H1 (cell line): ENCODE measurements around the gene SUCLG2. TPM values are rescaled to one million over a fixed set of nuclear protein-coding genes. Genes with fewer than 3 reads are reported as not detected.

Experiments
- KDM1A ChIP-seq: fragments of 200-600, 300-600 bp; sonication (generic); IDR thresholded peaks from 2 replicates; pipeline ENCODE4 v1.7.1; 2016; ENCODE audit warnings: mild to moderate bottlenecking, low read length, borderline replicate concordance
- polyA plus RNA-seq, 7 experiments: library from polyadenylated mRNA; depleted of rRNA in 3 of 7; stranded (reverse) in 5 of 7; unstranded in 2 of 7; fragments of >200 nt in 5 of 7; fragments of 200-250 nt in 2 of 7; gene quantifications; 1 replicate in 5 of 7; 2 replicates in 1 of 7; 4 replicates in 1 of 7; pipeline versions ENCODE4 v1.2.1 to v1.2.3, GENCODE V29; 2011 to 2013; ENCODE audit warnings: missing spikeins in 2 of 7, mixed read lengths in 2 of 7
- total RNA-seq: library from RNA; stranded (reverse); fragmentation: NEBNext Ultra II Directional; extraction: Animal tissue kit (Norgen Biotek cat#: 25700); gene quantifications from 2 replicates; pipeline ENCODE4 v1.2.1, GENCODE V29; 2021

SUCLG2 gene
- total and polyA plus RNA-seq, 2 of the 8 experiments (the other 6 are each of a cell fraction or from before 2014, with no cell fraction given), result 12.9 to 46.2 TPM

DNA sequence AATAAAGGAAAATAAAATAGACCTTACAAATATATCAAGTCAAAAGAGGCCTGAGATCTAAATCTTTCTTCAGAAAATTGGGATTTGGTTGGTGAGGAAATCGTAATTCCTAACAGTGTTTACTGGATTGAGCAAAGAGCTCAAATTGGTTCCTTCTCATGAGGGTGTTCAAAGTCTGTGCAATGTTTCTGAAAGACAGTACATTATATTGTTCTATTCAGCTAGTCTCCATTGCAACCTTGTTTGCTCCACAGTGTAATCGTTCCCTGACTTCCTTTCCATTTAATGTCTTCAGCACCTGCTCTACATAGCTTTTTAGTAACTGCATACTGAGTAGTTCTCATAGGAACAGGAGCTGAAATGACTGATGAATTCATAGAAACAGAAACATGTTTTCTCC lies 326.8 kb downstream of the SUCLG2 start (continued):
- TF ChIP-seq KDM1A, result no peak
